Measurements from ENCODE around the gene RCAN3. TPM values are rescaled to one million over a fixed set of nuclear protein-coding genes. Genes with fewer than 3 reads are reported as not detected.
"Not testable (repeated sequence)": the region's sequence is repeated elsewhere in the genome, so short reads cannot be mapped to it uniquely, and the experiment has no call there.

Gene RCAN3
- total RNA-seq, 1 experiment from 2014 or later, result 25.6 TPM

- no peak for TF ChIP-seq CTCF (conservative IDR thresholded peaks at IDR 0.05; ENCODE audit: low read depth, low read length)
- TF ChIP-seq EZH2 (IDR thresholded peaks at IDR 0.05; ENCODE audit: low read length, unreplicated experiment), result no peak
- no peak for TF ChIP-seq EZH2phosphoT487 (IDR thresholded peaks at IDR 0.05; ENCODE audit: borderline replicate concordance, low read length)
- Histone ChIP-seq H4K20me1 (ENCODE audit: low read length) (no peaks in the 10 kb centered on the region), H3F3A (ENCODE audit: low read length, unreplicated experiment) (peaks cover 6% of the 10 kb centered on the region), H3K27me3 (ENCODE audit: low read length) (no peaks in the 10 kb centered on the region), H2AFZ (ENCODE audit: low read length) (no peak overlapping the region), H3K4me2 (ENCODE audit: low read length) (no peak overlapping the region), H3K79me2 (ENCODE audit: low read length) (peaks cover 10% of the 10 kb centered on the region; the same call in 1 of the 2 replicates), H3K4me1 (ENCODE audit: insufficient read depth, low read length) (peaks cover 20% of the 10 kb centered on the region), H3K27ac (ENCODE audit: low read length) (no peak overlapping the region), H3K9me3 (ENCODE audit: low read length) (no peaks in the 10 kb centered on the region), H3K9ac (ENCODE audit: low read length) (no peak overlapping the region), H3K36me3 (ENCODE audit: low read depth, low read length) (peaks cover 3% of the 10 kb centered on the region; the same call in 1 of the 2 replicates), H3K4me3 (ENCODE audit: low read length) (no peak overlapping the region), H3K9me2 (replicated peaks; ENCODE audit: low read length) (no peaks in the 10 kb centered on the region)
- ChIA-PET POLR2A (ENCODE audit: unreplicated experiment) (no interaction called here), CTCF (interaction anchor here (0.6 kb wide), 1 partner anchor 447 kb away, joined by 3 read pairs; no protein-coding TSS in a partner anchor)
- ATAC-seq, result no peak
- BruUV-seq (replicated peaks), result no TSS peak
- intact Hi-C loops (cut with micrococcal nuclease), result loop anchor here (5.0 kb wide), 2 partner anchors 49 to 101 kb away; partner anchors contain the start of gene NIPAL3
- no peak for DNase-seq
Observed at GRCh38 chr1:24517898-24518297, 15.3 kb downstream of the RCAN3 start.

GRCh38 chr1:24520282-24520681 lies 17.6 kb downstream of the RCAN3 start:
- H3K79me2 ChIP-seq (ENCODE audit: low read length); H3K4me3 ChIP-seq (ENCODE audit: low read length); H3K36me3 ChIP-seq (ENCODE audit: low read depth, low read length); CTCF ChIA-PET; ATAC-seq; DNase-seq; H4K20me1 ChIP-seq (ENCODE audit: low read length); intact Hi-C loops (cut with micrococcal nuclease); H3K4me2 ChIP-seq (ENCODE audit: low read length); H3K9ac ChIP-seq (ENCODE audit: low read length); POLR2A ChIA-PET (ENCODE audit: unreplicated experiment); H3K27ac ChIP-seq (ENCODE audit: low read length); H2AFZ ChIP-seq (ENCODE audit: low read length); H3K9me2 ChIP-seq (replicated peaks; ENCODE audit: low read length); H3F3A ChIP-seq (ENCODE audit: low read length, unreplicated experiment); BruUV-seq (replicated peaks); H3K9me3 ChIP-seq (ENCODE audit: low read length); H3K27me3 ChIP-seq (ENCODE audit: low read length); H3K4me1 ChIP-seq (ENCODE audit: insufficient read depth, low read length): not testable (repeated sequence)

- no TSS peak for BruUV-seq (replicated peaks)
- Histone ChIP-seq H4K20me1 (ENCODE audit: low read length) (no peaks in the 10 kb centered on the region), H3K36me3 (ENCODE audit: low read depth, low read length) (no peaks in the 10 kb centered on the region), H3K4me2 (ENCODE audit: low read length) (no peak overlapping the region), H3K79me2 (ENCODE audit: low read length) (no peaks in the 10 kb centered on the region), H3K4me1 (ENCODE audit: insufficient read depth, low read length) (no peaks in the 10 kb centered on the region), H3K9me2 (replicated peaks; ENCODE audit: low read length) (no peaks in the 10 kb centered on the region), H3K4me3 (ENCODE audit: low read length) (no peak overlapping the region), H3F3A (ENCODE audit: low read length, unreplicated experiment) (no peaks in the 10 kb centered on the region), H3K9ac (ENCODE audit: low read length) (no peak overlapping the region), H3K9me3 (ENCODE audit: low read length) (no peaks in the 10 kb centered on the region), H2AFZ (ENCODE audit: low read length) (no peak overlapping the region), H3K27ac (ENCODE audit: low read length) (no peak overlapping the region), H3K27me3 (ENCODE audit: low read length) (no peaks in the 10 kb centered on the region)
- POLR2A ChIA-PET (ENCODE audit: unreplicated experiment), result interaction anchor here (0.6 kb wide), 1 partner anchor 327 kb away, joined by 3 read pairs; no protein-coding TSS in a partner anchor
- TF ChIP-seq EZH2 (IDR thresholded peaks at IDR 0.05; ENCODE audit: low read length, unreplicated experiment) (no peak), CTCF (conservative IDR thresholded peaks at IDR 0.05; ENCODE audit: low read depth, low read length) (no peak), EZH2phosphoT487 (IDR thresholded peaks at IDR 0.05; ENCODE audit: borderline replicate concordance, low read length) (no peak)
- ATAC-seq, result no peak
- intact Hi-C loops (cut with micrococcal nuclease), result no loop called here
- CTCF ChIA-PET, result no interaction called here
- no peak for DNase-seq
Observed at GRCh38 chr1:24525606-24526005, 23.0 kb downstream of the RCAN3 start.

All from PC-3 (cell line).